A549 (cell line): Measurements from ENCODE around the gene ZNF841.

Experiments used
- BHLHE40 ChIP-seq: IDR thresholded peaks from 2 replicates; pipeline ENCODE4 v1.6.1; 2012; ENCODE audit warnings: low read depth, low read length, inconsistent platforms
- CHD2 ChIP-seq: fragments of 150-350 bp; IDR thresholded peaks from 2 replicates; pipeline ENCODE4 v1.6.1; 2014; ENCODE audit warnings: low read length; ENCODE audit not compliant: partially characterized antibody
- EP300 ChIP-seq, 2 experiments: fragments of >200 bp; sonication (Bioruptor Twin); formaldehyde crosslinking; IDR thresholded peaks; 2 replicates in 1 of 2; 3 replicates in 1 of 2; pipeline ENCODE4 v1.6.1; 2016 to 2017
- ESRRA ChIP-seq: fragments of 150-350 bp; IDR thresholded peaks from 2 replicates; pipeline ENCODE4 v1.6.1; 2014; ENCODE audit warnings: mild to moderate bottlenecking, low read length, borderline replicate concordance
- HOXA7 ChIP-seq: fragments of 250-450 bp; sonication (Bioruptor Pico); IDR thresholded peaks from 2 replicates; pipeline ENCODE4 v1.5.0; 2020; ENCODE audit warnings: mild to moderate bottlenecking, moderate library complexity
- NFE2L2 ChIP-seq: fragments of 150-350 bp; conservative IDR thresholded peaks from 2 replicates; pipeline ENCODE4 v1.6.1; 2014; ENCODE audit warnings: low read length
- POLR2AphosphoS2 ChIP-seq: conservative IDR thresholded peaks from 2 replicates; pipeline ENCODE4 v1.6.1; 2012; ENCODE audit warnings: low read length, improper control_type of control experiment, inconsistent platforms
- SMC3 ChIP-seq: fragments of >200 bp; sonication (Bioruptor Twin); formaldehyde crosslinking; IDR thresholded peaks from 3 replicates; pipeline ENCODE4 v1.6.1; 2018; ENCODE audit warnings: inconsistent platforms
- TF ChIP-seq, protein P1 (sequence below): fragments of >200 bp; sonication (Bioruptor Twin); formaldehyde crosslinking; IDR thresholded peaks from 3 replicates; pipeline ENCODE4 v1.5.1; 2016
- TF ChIP-seq, protein P2 (sequence below): fragments of >200 bp; sonication (Bioruptor Twin); formaldehyde crosslinking; IDR thresholded peaks from 2 replicates; pipeline ENCODE4 v1.6.1; 2016

DNA sequence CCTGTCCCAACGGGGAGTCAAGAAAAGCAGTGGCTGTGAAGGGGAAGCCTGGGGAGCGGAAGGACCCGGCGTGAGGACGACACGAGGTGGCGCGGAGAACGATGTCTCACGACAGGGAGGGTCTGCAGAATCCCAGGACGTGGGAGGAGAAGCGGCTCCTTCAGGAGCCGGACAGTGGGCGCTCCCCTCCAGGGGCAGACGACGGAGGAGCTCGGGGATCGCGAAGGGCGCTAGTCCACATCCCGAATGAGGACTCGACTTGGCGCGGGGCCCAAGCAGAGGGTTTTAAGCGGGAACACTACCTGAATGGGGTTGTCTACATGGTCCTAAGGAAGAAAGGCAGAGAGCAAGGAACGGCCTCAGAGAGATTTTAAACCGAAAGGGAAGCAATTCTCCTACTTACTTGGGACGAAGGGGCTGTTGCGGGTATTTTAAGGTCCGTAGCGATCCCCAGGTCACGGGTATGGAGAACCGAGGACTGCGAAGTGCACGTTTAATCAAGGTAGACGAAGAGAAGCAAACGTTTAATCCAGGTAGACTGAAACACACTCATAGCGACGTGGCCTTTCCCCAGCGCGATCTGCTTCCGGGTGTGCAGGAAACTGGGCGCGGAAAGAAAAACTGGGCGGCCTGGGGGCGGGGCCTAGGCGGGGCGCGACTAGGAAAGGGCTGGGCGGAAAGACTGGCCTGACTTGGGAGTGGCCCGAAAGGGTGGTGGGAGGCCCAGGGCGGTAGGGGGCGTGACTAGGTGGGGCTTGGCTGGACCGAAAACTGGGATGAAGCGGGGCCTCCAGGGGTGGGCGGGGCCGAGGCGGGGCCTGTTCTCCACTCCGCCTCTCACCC lies at the start of gene ZNF841:
- TF ChIP-seq, protein P1, sequence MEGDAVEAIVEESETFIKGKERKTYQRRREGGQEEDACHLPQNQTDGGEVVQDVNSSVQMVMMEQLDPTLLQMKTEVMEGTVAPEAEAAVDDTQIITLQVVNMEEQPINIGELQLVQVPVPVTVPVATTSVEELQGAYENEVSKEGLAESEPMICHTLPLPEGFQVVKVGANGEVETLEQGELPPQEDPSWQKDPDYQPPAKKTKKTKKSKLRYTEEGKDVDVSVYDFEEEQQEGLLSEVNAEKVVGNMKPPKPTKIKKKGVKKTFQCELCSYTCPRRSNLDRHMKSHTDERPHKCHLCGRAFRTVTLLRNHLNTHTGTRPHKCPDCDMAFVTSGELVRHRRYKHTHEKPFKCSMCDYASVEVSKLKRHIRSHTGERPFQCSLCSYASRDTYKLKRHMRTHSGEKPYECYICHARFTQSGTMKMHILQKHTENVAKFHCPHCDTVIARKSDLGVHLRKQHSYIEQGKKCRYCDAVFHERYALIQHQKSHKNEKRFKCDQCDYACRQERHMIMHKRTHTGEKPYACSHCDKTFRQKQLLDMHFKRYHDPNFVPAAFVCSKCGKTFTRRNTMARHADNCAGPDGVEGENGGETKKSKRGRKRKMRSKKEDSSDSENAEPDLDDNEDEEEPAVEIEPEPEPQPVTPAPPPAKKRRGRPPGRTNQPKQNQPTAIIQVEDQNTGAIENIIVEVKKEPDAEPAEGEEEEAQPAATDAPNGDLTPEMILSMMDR = no peak
- TF ChIP-seq, protein P2, sequence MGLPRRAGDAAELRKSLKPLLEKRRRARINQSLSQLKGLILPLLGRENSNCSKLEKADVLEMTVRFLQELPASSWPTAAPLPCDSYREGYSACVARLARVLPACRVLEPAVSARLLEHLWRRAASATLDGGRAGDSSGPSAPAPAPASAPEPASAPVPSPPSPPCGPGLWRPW = no peak
- TF ChIP-seq HOXA7 (no peak), EP300 (IDR thresholded peaks at IDR 0.05) (no peak), NFE2L2 (no peak), ESRRA (no peak), POLR2AphosphoS2 (no peak), BHLHE40 (no peak), SMC3 (no peak), CHD2 (no peak)
